Measurements from ENCODE around the gene LRRC7.

DNA sequence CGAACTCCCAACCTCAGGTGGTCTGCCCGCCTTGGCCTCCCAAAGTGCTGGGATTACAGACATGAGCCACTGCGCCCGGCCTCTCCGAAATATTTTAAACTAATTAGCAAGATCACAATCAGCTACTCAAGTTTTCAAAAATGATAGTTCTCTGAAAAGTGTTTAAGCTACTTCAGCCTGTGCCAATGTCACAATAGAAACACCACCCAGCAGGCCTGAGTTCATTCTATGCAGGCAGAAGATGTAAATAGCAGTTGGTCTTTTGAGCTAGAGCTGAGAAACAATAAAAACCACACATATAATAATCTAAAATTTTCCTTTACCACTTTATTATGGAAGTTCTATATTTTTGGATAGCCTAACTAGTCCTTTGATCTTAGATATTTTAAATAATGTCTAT lies 541.5 kb downstream of the LRRC7 start:
- TF ChIP-seq, protein P1, sequence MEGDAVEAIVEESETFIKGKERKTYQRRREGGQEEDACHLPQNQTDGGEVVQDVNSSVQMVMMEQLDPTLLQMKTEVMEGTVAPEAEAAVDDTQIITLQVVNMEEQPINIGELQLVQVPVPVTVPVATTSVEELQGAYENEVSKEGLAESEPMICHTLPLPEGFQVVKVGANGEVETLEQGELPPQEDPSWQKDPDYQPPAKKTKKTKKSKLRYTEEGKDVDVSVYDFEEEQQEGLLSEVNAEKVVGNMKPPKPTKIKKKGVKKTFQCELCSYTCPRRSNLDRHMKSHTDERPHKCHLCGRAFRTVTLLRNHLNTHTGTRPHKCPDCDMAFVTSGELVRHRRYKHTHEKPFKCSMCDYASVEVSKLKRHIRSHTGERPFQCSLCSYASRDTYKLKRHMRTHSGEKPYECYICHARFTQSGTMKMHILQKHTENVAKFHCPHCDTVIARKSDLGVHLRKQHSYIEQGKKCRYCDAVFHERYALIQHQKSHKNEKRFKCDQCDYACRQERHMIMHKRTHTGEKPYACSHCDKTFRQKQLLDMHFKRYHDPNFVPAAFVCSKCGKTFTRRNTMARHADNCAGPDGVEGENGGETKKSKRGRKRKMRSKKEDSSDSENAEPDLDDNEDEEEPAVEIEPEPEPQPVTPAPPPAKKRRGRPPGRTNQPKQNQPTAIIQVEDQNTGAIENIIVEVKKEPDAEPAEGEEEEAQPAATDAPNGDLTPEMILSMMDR (IDR thresholded peaks at IDR 0.05; ENCODE audit: poor library complexity, severe bottlenecking): no peak
- TF ChIP-seq, protein P2, sequence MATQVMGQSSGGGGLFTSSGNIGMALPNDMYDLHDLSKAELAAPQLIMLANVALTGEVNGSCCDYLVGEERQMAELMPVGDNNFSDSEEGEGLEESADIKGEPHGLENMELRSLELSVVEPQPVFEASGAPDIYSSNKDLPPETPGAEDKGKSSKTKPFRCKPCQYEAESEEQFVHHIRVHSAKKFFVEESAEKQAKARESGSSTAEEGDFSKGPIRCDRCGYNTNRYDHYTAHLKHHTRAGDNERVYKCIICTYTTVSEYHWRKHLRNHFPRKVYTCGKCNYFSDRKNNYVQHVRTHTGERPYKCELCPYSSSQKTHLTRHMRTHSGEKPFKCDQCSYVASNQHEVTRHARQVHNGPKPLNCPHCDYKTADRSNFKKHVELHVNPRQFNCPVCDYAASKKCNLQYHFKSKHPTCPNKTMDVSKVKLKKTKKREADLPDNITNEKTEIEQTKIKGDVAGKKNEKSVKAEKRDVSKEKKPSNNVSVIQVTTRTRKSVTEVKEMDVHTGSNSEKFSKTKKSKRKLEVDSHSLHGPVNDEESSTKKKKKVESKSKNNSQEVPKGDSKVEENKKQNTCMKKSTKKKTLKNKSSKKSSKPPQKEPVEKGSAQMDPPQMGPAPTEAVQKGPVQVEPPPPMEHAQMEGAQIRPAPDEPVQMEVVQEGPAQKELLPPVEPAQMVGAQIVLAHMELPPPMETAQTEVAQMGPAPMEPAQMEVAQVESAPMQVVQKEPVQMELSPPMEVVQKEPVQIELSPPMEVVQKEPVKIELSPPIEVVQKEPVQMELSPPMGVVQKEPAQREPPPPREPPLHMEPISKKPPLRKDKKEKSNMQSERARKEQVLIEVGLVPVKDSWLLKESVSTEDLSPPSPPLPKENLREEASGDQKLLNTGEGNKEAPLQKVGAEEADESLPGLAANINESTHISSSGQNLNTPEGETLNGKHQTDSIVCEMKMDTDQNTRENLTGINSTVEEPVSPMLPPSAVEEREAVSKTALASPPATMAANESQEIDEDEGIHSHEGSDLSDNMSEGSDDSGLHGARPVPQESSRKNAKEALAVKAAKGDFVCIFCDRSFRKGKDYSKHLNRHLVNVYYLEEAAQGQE (IDR thresholded peaks at IDR 0.05; ENCODE audit: borderline replicate concordance): no peak
- TF ChIP-seq POLR2AphosphoS5 (IDR thresholded peaks at IDR 0.05) (no peak), RAD21 (conservative IDR thresholded peaks at IDR 0.05) (no peak)

All from neural cell (in vitro differentiated cells).